Breast epithelium (tissue), 3 donors: ENCODE data around the gene OAF.

Experiments used
- CTCF ChIP-seq, 3 donors: fragments of 450-650 bp; IDR thresholded peaks; one replicate each; pipeline ENCODE4 v1.5.1; 2016 to 2017; ENCODE audit warnings: antibody characterized with exemption in 3 of 3, mild to moderate bottlenecking in 3 of 3, moderate library complexity in 3 of 3
- POLR2A ChIP-seq: fragments of 450-650 bp; IDR thresholded peaks from one replicate; pipeline ENCODE4 v1.6.1; 2016; ENCODE audit warnings: antibody characterized with exemption, mild to moderate bottlenecking, moderate library complexity

GRCh38 chr11:120219232-120219937, 8.6 kb downstream of the OAF start:
- no peak for TF ChIP-seq CTCF (IDR thresholded peaks at IDR 0.05)
- TF ChIP-seq POLR2A: no peak
